DMS153 treated with DMSO at 0.1 percent for 48 hours (cell line): ENCODE measurements around the gene ZC3H8.

Experiments
- DNase-seq: peaks from one replicate; lab custom pipeline; 2025; ENCODE audit not compliant: unreplicated experiment; lab: John Stamatoyannopoulos, UW

ZC3H8 gene

DNA sequence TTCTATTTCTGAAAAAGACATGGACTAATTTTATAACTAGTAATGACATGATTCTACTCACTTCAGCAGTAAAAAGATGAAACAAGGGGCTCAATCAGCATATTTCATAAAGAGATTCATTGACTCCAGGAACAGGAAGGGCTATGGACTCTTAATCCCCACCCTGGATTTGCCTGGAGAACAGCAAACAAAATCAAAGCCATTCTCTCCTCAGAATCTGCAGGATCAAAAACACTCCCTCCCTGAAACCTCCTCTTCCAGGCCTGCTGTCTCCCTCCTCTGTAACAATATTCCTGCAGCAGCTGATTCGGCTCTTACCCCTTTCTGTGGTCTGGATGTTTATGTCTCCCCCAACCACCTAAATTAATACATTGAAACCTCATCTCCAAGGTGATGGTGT is 57.0 kb downstream of the ZC3H8 start:
- DNase-seq = no peak

DNA sequence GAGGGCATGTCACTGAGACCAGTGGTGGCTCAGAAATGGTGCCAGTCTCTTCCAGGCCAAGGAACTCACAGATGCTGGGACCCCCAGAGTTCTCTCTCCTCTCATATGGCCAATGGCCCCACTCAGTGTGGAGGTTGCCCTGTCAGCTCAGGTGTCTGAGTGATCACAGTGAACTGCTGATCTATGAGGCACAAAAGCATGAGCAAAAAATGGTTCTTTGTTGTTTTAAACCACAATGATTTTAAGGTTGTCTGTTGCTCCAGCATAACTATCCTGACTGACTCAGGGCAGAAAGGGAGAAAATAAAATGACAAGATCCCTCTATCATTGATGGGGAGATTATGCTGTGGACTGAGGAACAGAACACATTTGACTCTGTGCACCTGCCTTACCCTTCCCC is 58.9 kb downstream of the ZC3H8 start:
- DNase-seq = no peak

DNA sequence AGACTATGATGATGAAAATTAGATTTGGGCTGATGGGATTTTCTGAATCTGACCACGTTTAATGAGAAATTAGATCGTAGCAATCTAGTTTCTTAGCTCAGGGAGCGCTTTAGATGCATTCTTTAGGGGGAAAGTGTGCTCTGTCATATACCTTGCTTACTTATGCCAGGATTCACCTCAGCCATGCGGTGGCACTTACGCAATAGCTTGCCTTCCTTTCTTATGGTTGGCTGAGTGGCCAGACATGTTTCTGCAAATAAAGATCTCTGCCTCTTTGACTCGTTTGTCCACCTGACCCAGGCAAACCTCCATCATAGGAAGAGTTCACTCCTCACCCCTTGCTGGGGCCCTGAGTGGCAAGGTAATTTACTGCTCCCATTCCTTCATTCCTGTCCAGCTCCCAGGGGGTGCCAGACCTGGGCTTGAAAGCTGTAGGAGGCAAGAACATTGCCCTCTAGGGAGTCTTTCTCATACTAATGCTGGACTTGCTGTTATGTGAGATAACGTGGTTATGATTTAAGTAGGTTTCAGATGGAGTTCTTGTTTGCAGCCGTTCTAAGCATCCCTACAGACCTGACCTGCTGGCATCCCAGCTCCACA is 59.6 kb downstream of the ZC3H8 start:
- no peak for DNase-seq

DNA sequence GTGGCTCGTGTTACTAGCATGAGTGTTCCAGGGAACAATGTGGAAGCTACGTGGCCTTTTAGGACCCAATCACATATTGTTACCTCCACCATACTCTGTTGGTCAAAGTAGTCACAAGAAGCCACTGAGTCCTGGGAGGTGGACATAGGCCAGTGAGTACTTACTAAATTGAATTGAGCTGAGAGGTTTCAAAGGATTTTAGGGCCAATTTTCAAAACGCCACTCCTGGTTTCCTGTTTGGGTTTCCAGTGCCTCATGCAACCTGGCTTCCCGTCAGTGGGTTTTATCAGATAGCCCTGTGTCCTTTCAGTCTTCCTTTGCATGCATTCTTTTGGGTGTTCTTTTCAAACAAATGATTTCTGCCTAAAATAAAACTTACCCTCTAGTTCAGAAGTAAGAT is 60.4 kb downstream of the ZC3H8 start:
- DNase-seq = no peak

DNA sequence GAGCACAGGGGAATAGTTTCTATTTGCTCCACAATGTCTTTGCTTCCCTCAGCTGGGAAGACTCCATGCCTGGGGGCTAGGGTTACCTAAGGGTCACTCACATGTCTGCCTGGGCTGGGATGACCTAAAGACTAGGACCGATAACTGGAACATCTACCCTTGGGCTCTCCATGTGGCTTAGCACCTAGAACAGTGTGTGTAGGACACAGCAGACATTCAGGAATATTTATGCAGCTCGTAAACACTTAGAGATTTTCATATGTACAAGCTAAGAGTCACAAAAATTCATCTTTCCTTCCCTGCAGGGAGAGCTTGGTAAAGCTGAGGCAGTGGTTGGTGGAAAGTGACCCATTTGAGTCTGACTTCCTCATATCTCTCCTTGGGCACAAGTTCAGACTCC is 60.8 kb downstream of the ZC3H8 start:
- DNase-seq = no peak

DNA sequence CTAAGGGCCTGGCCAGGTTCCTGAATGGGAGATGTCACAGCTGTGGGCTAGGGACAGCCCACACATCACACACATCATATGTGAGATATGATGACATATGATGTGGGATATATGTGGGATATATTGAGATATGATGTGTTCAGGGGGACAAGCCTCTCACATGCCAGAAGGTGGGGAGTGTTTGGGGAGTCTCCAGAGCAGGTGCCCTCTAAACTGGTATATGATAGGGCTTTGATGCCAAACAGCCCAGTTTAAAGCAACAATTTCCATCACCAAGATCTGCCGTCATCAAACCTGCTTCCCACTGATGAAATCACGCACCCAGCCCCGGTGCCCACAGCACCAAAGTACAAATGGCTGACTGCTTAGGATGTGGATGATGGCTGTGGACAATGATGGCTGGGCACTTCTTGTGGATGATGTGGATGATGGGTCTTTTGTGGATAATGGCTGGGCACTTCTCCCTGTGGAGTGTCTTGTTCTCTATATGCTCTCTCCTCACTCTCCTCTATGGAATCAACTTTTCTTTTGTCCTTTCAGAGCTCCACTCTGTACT is 65.8 kb downstream of the ZC3H8 start:
- no peak for DNase-seq

DNA sequence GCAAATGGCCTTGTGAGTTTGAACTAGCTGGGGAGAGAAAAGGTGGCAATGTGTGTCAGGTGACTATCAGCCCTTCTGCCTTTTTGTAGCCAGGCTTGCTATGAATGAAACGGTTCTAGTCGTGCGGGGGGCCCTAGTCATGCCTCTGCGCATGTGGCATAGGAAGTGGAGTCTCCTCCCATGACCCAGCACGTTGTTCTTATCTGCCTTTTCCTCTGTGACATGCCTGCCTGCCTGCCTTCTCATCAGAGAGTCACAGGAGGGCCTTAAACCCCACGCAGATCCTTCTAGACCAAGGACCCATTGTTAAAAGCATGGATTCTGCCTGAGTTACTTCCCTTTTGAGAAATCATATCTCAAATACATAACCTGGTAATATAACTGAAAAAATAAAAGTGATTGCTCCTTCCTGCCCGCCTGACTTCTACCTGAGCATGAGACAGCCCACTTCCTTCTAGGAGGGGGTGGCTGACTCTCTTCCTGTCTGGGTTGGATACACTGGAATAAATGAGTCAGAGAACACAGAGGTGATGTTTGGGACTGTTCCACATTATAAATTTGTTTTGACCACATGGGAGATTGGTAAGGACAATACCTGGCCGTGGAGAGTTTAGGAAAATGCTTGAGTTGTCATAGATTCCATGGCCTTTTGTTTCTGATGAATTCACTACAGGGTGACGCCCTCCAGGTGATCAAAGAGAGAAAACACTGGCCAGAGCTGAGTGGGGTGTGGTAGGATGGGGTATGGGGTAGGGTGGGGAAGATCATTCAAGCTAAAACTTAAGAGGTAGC is 66.8 kb downstream of the ZC3H8 start:
- DNase-seq = no peak

DNA sequence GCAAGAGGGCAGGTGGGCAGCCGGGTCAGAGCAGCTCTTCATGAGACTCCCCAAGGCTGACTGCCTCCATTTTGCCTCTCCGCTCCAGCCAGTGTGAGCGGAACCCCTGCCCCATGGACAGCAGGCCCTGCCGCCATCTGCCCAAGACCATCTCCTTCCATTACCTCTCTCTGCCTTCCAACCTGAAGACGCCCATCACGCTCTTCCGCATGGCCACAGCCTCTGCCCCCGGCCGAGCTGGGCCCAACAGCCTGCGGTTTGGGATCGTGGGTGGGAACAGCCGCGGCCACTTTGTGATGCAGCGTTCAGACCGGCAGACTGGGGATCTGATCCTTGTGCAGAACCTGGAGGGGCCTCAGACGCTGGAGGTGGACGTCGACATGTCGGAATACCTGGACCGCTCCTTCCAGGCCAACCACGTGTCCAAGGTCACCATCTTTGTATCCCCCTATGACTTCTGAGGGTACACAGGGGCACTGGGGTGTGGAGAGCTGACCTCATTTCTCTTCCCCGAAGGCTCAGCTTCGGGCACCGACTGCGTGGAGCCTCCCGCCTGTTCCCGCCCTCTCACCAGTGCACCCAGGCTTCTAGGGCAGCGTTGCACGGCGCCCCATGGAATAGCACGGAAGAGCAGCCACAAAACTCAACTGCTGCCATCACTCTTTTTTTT is 67.7 kb downstream of the ZC3H8 start:
- DNase-seq = no peak

DNA sequence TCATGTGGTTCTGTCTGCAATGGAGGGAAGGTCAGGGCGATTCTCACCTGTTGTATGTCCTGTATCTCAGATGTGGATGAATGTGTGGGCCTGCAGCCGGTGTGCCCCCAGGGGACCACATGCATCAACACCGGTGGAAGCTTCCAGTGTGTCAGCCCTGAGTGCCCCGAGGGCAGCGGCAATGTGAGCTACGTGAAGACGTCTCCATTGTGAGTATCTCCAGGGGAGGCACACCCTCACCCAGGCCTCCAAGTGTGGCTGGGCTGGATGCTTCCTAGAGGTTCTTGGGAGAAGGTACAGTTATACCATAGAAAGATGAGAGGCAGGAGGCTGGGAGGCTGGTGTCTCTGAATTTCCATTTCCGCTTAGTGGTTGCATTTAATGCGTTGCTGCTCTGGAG is 69.7 kb downstream of the ZC3H8 start:
- DNase-seq = no peak

DNA sequence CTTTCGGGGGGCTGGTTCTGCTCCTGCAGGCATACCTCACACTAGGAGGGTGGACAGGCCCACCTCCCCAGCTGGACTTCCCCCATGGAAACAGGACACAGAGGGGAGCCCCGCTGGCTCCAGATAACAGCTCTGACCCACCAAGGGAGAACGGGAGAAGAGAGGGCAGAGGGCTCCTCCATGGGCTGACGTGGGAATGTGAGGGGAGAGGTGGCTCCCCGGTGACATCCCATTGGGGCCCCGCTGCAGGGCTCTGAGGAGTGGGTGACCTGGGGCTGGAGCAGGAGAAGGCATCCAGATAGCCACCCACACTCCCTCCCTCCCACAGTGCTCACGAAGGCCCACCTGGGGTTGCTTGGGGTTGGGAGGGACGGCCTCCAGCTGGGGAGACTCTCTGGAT is 70.7 kb downstream of the ZC3H8 start:
- no peak for DNase-seq

DNA sequence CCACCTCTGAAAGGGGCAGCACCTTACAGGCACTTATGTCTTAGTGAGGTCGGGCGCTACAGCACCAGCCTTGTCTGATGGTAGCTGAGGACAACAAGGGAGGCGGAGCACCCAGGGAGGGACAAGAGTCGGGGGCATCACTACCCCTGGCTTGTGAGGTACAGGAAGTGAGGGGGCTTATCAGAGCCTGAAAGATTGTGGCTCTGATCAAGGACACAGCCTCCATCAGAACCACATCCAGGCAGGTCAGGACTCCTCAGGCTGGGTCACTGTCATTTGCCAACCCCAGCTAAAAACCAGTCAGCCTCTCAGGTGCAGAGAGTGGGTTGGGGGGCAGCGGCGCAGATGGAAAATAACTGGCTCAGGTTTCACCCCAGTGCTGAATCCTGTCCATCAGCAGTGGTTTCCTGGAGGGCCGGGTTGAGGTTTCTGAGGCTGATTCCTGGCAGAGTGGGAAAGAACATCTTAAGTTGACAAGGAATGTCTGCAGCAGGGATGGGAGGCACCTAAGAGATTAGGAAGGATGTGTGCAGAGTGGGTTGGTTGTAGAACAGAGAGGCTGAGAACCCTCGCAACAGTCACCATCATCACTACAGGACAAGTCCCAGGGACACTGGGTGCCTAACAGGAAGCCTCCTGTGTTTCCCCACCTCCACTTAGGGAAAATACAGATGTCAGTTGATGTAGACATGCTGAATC is 71.4 kb downstream of the ZC3H8 start:
- no peak for DNase-seq

DNA sequence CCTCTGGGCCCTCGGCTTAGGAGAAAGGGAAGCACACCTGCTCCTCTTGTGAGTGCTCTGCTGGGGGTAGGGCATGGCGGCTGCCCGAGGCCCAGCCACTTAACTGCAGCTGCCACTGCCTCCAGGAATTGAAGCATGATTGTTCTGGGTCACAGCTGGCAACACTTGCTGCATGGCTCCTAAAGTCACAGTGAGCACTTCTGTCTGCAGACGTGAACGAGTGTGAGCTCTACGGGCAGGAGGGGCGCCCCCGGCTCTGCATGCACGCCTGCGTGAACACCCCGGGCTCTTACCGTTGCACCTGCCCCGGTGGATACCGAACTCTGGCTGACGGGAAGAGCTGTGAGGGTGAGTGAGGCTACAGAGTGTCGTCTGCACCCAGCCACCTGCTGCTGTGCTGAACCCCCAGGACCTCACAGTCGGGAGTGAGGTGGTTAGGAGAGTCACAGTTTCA is 72.2 kb downstream of the ZC3H8 start:
- peak; percentile 61 for DNase-seq

DNA sequence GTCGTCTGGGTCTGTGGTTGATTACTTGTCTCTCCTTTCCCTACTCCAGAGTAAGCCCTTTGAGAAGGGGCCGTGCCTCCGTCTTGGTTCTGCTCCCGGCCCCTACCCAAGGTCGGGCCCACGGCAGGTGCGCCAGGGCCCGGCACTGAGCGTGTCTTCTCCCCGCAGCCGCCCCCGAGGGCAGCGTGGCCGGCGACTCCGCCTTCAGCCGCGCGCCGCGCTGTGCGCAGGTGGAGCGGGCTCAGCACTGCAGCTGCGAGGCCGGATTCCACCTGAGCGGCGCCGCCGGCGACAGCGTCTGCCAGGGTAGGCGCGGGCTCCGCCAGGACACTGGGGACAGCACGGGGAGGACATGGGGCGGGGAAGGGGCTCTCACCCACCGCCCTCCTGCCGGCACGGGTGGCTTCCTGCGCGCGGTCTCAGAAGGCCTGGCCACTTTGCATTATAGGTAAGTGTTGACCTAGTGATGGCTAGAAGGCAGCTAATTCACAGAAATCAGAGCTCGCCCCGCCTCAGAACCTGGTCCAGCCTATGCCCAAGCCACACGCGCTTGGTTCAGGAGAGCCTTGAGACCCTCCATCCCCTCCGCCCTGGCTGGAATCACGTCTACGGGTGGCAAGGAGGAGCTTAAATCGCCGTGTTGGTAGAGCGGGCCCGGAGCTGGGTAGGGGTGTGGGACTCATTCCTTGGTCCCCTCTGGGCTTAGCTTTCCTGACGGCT is 73.1 kb downstream of the ZC3H8 start:
- peak; percentile 63 for DNase-seq

DNA sequence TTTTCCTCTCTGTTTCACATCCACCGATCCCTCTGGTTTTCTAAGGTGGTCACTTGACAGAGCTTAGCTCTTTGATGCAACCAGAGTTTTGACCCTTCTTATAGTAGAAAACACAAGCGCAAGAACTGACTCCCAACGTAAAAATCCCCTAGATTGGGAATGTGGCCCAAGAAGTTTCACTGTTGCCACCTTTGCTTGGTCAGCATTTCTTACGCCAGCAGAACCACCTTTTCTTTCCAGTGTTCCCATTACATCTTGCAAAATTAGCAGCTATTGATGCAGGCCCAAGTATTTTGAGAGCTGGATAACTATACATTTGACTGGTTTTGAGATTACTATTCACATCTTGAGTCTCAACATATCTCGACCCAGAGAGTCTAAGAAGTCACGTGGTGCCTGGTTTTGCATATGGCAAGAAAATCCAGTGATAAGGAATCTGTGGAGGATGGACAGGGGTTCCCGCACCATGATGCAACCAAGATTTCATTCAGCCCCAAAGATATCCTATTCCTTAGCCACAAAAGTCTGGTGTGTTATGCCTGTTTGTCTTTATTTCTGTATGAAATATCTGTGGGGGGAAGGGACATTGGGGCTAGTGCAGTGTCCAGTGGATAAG is 78.8 kb downstream of the ZC3H8 start:
- DNase-seq = no peak

DNA sequence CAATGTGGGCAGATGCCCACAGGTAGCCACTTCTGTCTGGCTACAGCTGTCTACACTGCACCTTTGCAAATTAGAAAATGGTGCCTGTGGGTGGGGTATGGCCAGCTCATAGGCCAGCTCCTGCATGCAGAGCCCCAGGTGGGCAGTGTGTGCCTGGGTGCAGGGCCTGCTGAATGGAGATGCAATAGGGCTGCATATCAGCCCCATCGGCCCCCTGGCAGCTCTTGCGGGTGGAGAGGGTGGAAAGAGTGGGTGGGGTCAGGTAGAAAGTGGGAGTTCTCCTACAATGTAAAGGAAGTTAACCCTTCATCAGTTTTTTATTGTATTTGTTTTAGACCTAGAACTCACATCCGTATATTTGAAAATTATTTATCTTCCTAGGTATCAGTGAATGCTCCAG is 79.5 kb downstream of the ZC3H8 start:
- DNase-seq = no peak

DNA sequence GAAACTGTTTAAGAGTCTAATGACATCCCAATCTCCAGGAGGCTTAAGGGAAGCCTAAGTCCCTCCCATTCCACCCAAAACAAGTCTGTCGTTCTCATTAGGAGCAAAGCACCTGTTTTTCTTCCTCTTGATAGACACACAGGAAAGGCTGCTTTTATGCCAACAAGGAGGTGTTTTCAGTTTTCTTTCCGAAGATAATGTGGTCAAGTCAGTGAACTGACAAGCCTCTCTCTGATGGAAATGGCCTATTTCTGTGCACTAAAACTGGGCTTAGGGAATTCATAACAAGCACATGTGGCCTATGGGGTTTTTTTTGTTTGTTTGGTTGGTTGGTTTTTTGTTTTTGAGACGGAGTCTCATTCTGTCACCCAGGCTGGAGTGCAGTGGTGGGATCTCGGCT is 80.5 kb downstream of the ZC3H8 start:
- no peak for DNase-seq

DNA sequence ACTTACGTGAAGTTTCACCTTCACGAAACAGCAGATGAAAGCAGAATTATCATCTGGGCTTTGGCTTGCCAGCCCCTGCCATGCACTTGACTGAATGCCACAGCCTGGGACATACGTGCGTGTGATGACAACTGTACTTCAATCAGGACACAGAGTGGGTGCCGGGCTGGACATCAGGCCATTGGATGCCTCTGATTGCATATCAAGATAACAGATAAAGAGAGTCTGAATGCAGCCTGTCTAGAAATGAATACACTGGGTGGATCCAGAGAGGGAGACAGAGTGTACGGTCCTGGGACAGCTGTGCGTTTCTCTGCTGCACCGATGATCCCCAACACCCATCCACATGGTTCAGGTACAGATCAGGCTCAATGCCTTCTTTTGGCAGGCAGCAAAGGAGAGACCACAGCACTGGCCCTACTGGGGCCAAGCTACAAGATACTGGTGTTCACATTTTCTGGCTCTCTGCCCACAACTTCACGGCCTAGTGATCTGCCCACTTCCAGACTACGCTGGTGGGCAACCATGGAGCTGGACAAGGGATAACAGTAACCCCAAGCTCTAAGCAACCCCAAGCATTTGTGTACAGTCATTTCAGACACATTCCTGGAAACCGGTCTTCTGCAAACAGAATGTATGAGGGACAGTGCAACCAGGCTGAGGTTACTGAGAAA is 81.1 kb downstream of the ZC3H8 start:
- DNase-seq = no peak

DNA sequence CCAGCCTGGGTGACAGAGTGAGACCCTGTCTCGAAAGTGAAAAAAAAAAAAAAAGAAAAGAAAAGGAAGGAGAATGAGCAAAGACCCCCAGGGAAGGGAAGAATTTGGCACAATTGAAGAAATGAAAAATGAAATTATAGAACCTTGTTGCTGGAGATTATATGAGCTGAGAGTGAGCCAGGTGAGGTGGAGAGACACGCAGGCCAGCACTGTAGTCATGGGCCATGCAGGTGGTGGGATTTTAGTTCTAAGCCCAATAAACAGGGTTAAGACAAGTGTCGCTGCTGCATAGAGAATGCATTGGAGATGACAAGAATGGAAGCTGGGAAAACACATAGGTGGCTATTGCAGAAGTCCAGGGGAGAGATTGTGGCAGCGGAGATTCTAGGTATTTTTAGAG is 84.3 kb downstream of the ZC3H8 start:
- no peak for DNase-seq

DNA sequence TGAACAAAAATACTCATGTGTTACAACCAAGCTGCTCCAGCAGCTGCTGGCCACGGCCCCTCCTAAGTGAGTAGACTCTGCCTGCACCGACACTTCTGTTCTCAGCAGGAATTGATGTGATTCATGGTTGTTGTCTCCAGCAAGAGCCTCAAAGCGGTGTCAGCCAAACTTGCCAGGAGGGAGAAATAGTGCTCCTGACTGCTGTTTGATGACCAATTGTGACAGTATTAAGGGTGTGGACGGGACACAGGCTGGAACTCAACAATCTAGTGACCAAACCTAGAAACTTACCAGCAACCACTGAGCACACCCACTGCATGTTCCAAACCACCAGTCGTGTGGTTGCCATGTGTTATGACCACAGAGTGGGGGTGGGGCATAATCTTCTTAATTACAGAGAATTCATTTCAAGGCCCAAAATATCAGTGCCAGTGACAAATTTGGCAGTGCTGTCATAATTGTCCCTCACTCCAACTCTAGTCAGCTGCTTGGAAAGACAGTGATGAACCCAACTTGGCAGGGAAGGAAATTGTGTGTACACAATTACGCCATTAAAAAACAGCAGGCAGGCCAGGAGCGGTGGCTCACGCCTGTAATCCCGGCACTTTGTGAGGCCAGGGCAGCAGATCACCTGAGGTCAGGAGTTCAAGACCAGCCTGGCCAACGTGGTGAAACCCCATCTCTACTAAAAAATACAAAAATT is 86.3 kb downstream of the ZC3H8 start:
- DNase-seq = no peak
